HL-60 (cell line): ENCODE results near the gene MAD1L1.
"Not testable (repeated sequence)": the region's sequence is repeated elsewhere in the genome, so short reads cannot be mapped to it uniquely, and the experiment has no call there.

ENCODE experiments used
- DNase-seq, 2 experiments: peaks; one replicate each; pipeline ENCODE4 v3.0.0-alpha.2; 2010 to 2020; ENCODE audit warnings: low read depth in 1 of 2, low spot score in 1 of 2
- H3K27ac ChIP-seq: fragments of 250-450 bp; sonication (Bioruptor Pico); replicated peaks from 2 replicates; pipeline ENCODE4 v1.5.1; 2020; ENCODE audit warnings: mild to moderate bottlenecking, moderate library complexity
- H3K27me3 ChIP-seq: fragments of 250-450 bp; sonication (Bioruptor Pico); 2 replicates; pipeline ENCODE4 v1.5.1; 2021; ENCODE audit warnings: mild to moderate bottlenecking, moderate library complexity; ENCODE audit not compliant: insufficient read depth, poor library complexity, severe bottlenecking
- H3K4me3 ChIP-seq: replicated peaks from 2 replicates; pipeline ENCODE4 v1.5.1; 2011; ENCODE audit warnings: mild to moderate bottlenecking, control low read depth, low read length; ENCODE audit not compliant: insufficient read depth
- GABPA ChIP-seq: IDR thresholded peaks from 2 replicates; pipeline ENCODE4 v1.6.1; 2012; ENCODE audit warnings: low read depth
- POLR2AphosphoS5 ChIP-seq: IDR thresholded peaks from 2 replicates; pipeline ENCODE4 v1.6.1; 2012; ENCODE audit warnings: low read depth
- SPI1 ChIP-seq: IDR thresholded peaks from 2 replicates; pipeline ENCODE4 v1.6.1; 2012; ENCODE audit warnings: low read depth, mild to moderate bottlenecking, borderline replicate concordance
- TF ChIP-seq, protein P1 (sequence below): IDR thresholded peaks from 2 replicates; pipeline ENCODE4 v1.6.1; 2012; ENCODE audit warnings: low read depth; ENCODE audit not compliant: insufficient replicate concordance
- TF ChIP-seq, protein P2 (sequence below): IDR thresholded peaks from one replicate; pipeline ENCODE4 v1.5.1; 2011; ENCODE audit warnings: low read length, control low read depth, inconsistent platforms; ENCODE audit not compliant: insufficient read depth

Gene MAD1L1

GRCh38 chr7:1881946-1882345 is 350.8 kb downstream of the MAD1L1 start:
- TF ChIP-seq, protein P1, sequence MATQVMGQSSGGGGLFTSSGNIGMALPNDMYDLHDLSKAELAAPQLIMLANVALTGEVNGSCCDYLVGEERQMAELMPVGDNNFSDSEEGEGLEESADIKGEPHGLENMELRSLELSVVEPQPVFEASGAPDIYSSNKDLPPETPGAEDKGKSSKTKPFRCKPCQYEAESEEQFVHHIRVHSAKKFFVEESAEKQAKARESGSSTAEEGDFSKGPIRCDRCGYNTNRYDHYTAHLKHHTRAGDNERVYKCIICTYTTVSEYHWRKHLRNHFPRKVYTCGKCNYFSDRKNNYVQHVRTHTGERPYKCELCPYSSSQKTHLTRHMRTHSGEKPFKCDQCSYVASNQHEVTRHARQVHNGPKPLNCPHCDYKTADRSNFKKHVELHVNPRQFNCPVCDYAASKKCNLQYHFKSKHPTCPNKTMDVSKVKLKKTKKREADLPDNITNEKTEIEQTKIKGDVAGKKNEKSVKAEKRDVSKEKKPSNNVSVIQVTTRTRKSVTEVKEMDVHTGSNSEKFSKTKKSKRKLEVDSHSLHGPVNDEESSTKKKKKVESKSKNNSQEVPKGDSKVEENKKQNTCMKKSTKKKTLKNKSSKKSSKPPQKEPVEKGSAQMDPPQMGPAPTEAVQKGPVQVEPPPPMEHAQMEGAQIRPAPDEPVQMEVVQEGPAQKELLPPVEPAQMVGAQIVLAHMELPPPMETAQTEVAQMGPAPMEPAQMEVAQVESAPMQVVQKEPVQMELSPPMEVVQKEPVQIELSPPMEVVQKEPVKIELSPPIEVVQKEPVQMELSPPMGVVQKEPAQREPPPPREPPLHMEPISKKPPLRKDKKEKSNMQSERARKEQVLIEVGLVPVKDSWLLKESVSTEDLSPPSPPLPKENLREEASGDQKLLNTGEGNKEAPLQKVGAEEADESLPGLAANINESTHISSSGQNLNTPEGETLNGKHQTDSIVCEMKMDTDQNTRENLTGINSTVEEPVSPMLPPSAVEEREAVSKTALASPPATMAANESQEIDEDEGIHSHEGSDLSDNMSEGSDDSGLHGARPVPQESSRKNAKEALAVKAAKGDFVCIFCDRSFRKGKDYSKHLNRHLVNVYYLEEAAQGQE: no peak
- TF ChIP-seq SPI1: no peak
- TF ChIP-seq, protein P2, sequence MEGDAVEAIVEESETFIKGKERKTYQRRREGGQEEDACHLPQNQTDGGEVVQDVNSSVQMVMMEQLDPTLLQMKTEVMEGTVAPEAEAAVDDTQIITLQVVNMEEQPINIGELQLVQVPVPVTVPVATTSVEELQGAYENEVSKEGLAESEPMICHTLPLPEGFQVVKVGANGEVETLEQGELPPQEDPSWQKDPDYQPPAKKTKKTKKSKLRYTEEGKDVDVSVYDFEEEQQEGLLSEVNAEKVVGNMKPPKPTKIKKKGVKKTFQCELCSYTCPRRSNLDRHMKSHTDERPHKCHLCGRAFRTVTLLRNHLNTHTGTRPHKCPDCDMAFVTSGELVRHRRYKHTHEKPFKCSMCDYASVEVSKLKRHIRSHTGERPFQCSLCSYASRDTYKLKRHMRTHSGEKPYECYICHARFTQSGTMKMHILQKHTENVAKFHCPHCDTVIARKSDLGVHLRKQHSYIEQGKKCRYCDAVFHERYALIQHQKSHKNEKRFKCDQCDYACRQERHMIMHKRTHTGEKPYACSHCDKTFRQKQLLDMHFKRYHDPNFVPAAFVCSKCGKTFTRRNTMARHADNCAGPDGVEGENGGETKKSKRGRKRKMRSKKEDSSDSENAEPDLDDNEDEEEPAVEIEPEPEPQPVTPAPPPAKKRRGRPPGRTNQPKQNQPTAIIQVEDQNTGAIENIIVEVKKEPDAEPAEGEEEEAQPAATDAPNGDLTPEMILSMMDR: no peak
- TF ChIP-seq GABPA: no peak
- TF ChIP-seq POLR2AphosphoS5: no peak
- Histone ChIP-seq H3K27ac (peak overlapping the region; percentile 94), H3K4me3 (no peak overlapping the region), H3K27me3 (no peaks in the 10 kb centered on the region)
- DNase-seq: no peak

DNA sequence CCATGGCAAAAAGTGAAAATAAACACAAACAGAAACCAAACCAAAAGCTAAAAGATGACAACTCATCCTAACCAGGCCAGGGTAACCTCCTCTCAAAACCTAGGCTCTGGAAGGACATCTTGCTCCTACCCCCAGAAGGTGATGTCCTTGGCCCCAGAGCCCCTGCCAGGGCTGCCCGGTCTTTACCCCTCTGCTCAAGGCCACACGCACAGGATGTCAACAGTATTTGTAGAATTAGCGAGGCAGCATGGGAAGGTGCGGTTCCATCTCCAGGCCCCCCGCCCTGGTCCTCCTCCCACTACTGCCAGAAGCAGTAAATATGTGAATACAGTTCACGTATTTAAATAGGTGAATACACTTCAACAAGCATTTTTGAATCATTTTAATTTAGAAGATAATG is 356.1 kb downstream of the MAD1L1 start:
- H3K27ac ChIP-seq, H3K27me3 ChIP-seq, H3K4me3 ChIP-seq, DNase-seq: not testable (repeated sequence)

- TF ChIP-seq SPI1: peak; percentile 28; the same call in 1 of the 2 replicates
- H3K4me3 ChIP-seq, H3K27ac ChIP-seq, H3K27me3 ChIP-seq: not testable (repeated sequence)
- peak in 1 of 2 experiments; percentile 36 for DNase-seq
Observed at GRCh38 chr7:1875392-1876199, 357.1 kb downstream of the MAD1L1 start.

DNA sequence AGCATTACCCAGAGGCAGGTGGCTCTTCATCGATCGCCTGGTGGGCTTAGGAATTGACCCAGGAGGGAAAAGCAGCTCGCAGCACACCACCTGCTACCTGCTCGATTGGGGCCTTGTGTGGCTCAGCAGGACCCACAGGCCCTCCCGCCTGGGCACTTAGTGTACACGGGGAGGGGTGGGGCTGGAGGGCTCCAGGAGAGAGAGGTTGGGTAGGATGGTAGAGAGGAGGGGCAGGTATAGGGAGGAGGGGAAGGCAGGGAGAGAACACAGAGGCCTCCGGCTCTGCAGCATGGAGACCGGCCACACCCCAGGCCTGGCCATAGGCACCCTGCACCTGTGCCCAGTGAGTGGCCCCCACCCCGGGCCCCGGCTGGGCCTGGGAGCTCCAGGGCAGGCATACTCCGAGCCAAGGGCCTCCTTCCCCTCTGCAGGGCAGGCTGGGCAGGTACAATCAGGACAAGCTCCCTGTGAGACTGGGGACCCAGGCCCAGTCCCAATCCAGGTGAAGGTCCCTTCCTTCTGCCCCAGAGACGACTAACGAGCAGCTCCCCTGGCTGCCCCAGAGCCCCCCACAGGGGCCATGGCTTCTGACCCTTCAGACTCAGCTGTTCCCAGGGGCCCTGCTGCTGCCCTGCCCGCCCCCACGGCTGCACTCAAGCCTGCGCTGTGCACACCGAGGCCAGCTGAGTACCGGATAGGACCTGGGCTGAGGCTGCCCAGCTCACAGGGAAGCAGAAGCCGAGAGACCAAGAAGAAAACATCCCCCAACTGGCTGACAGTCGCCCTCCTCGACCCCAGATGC is 358.0 kb downstream of the MAD1L1 start:
- H3K27me3 ChIP-seq: not testable (repeated sequence)

GRCh38 chr7:1873857-1874589 is 358.7 kb downstream of the MAD1L1 start:
- DNase-seq: no peak
- Histone ChIP-seq H3K4me3 (no peak overlapping the region), H3K27me3 (no peaks in the 10 kb centered on the region), H3K27ac (no peak overlapping the region)
- TF ChIP-seq, protein P2: no peak
- no peak for TF ChIP-seq SPI1

More for the DNA sequence above, 358.0 kb downstream of the MAD1L1 start:
- H3K4me3 ChIP-seq, H3K27ac ChIP-seq, DNase-seq: not testable (repeated sequence)
